ENCODE measurements around the gene SPECC1.
"Not testable (repeated sequence)": the region's sequence is repeated elsewhere in the genome, so short reads cannot be mapped to it uniquely, and the experiment has no call there.

The SPECC1 gene, protein sequence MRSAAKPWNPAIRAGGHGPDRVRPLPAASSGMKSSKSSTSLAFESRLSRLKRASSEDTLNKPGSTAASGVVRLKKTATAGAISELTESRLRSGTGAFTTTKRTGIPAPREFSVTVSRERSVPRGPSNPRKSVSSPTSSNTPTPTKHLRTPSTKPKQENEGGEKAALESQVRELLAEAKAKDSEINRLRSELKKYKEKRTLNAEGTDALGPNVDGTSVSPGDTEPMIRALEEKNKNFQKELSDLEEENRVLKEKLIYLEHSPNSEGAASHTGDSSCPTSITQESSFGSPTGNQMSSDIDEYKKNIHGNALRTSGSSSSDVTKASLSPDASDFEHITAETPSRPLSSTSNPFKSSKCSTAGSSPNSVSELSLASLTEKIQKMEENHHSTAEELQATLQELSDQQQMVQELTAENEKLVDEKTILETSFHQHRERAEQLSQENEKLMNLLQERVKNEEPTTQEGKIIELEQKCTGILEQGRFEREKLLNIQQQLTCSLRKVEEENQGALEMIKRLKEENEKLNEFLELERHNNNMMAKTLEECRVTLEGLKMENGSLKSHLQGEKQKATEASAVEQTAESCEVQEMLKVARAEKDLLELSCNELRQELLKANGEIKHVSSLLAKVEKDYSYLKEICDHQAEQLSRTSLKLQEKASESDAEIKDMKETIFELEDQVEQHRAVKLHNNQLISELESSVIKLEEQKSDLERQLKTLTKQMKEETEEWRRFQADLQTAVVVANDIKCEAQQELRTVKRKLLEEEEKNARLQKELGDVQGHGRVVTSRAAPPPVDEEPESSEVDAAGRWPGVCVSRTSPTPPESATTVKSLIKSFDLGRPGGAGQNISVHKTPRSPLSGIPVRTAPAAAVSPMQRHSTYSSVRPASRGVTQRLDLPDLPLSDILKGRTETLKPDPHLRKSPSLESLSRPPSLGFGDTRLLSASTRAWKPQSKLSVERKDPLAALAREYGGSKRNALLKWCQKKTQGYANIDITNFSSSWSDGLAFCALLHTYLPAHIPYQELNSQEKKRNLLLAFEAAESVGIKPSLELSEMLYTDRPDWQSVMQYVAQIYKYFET

DNA sequence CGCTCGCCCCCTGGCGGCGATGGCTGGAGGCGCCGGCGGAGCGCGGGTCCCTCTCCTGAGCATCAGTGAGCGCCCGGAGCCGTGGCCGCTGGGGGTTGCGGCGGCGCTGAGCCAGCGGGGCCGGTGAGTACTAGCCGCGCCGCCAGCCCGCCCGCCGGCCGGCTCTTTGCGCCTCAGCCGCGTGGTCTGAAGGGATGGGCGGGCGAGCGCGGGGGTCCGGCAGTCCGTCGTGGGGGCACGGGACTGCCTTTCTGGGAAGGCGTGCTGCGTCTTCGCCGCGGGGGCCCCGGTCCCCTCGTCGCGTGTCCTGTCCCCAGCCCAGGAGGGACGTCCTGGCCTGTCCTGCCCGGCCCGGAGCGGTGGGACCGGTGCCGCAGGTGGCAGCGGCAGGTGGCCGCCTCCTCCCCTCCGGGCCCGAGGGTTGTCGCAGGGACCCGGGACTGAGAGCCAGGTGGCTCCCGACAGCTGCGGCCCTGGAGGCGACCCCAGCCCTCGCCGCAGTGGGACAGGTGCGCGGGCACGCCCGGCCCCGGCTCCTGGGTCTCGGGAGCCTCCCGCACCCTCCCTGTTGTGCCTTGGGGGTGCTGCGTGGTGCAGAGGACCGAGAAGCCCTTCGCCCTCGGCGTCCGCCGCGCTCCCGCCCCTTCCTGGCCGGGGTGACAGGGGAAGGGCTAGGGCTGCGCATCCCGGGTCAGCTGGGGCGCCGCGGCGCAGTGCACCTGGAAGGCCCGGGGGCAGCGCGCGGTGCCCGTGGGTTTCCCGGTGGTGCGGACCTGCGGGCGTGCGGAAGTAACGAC, at the start of gene SPECC1:
SPECC1 (plus strand) TSS at position 58 of the 797 bp plus-strand sequence. CDS start 87,293 bp downstream, outside the sequence.
- DNase-seq (ENCODE audit: low read depth in 2 of 2) = peak; percentile 78 to 80

DNA sequence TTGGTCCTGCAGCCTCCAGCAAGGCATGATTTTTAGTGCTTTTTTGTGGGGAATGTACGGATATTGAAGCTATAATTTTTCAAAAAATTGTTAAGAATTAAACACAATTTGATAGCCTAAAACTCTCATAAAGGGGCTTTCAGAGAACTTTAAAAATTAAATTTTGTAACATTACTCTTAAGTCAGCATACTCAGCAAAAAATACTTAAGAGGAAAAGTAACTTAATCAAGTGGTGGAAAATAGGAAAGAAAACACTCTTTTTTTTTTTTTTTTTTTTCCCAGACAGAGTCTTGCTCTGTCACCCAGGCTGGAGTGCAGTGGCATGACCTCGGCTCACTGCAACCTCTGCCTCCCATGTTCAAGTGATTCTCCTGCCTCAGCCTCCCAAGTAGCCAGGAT, 46.2 kb upstream of the SPECC1 start:
- not testable (repeated sequence) for DNase-seq (ENCODE audit: low read depth in 2 of 2)

DNA sequence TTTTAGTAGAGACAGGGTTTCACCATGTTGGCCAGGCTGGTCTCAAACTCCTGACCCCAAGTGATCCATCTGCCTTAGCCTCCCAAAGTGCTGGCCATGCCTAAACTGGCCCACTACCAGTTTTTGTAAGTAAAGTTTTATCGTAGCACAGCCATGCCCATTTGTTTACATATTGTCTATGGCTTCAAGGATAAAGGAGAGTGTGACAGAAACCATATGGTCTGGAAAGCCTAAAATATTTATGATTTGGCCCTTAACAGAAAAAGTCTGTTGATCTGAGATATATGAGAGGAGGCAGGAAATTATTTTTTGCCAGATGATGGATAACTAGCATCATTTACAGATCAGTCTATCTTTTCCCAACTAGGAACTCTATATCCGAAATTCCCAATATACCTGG, 36.0 kb upstream of the SPECC1 start:
- no peak for DNase-seq (ENCODE audit: low read depth in 2 of 2)

DNA sequence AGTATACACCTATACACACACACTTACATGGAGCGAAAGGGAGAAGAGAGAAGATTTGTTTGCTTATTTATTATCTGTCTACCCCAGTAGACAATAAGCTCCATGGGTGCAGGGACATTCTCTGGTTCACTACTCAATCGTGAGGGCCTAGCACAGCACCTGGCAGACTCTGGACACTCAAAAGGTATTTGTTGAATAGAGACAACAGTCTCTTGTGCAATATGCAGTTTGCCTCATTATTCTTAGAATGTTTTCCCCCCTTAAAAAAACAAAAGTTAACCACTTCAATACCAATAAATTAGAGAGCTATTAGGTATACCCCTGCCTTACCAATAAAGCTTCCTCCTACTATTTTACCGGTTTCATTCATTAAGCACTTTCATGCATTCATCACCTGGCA, 33.6 kb upstream of the SPECC1 start:
- no peak for DNase-seq (ENCODE audit: low read depth in 2 of 2)

DNA sequence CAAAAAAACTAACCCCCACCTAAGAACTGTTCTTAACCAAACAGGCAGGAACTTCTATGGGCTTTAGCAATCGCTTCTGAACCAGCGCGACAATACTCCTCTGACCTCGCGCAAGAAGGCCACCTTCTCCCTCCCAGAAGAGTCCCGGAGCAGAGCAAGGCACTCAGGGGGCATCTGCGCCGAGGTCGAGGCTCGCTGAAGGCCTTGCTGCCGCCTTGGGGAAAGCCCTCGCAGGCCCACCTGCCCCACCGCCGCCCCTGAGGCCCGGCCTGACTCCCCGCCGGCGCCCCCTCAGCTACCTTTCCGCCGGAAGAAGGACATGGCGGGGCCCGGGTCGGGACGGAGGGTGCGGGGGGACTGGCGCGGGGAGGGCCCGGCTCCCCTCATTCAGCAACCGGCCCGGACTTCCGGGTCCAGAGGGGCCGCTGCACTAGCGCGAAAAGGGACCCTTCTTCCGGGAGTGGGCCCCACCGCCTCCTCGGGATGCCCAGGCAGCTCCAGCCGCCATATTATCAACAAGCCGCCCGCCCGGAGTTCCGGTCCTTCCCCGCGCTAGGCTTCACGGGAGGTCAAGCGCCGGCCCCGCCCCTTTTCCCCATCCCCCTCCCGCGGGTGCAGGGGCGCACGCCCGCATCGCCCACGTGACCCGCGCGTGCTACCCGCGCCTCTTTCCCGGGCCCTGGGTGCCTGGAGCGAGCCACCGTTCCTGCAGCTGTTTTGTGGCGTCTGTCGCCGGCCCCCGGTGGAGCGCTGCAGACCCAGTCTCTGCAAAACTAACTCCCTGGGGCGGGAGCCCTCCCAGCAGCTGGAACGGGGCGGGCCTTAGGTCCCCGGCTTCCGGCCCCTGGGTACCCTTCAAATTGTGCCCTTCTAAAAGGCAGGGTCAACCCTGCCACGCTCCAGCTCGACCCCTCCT, 31.6 kb upstream of the SPECC1 start, which contains the start of gene AKAP10:
AKAP10 (minus strand) TSS at position 536 of the 916 bp plus-strand sequence; CDS start at position 387, 149 bp downstream.
- DNase-seq (ENCODE audit: low read depth in 2 of 2) = peak; percentile 96 to 97

DNA sequence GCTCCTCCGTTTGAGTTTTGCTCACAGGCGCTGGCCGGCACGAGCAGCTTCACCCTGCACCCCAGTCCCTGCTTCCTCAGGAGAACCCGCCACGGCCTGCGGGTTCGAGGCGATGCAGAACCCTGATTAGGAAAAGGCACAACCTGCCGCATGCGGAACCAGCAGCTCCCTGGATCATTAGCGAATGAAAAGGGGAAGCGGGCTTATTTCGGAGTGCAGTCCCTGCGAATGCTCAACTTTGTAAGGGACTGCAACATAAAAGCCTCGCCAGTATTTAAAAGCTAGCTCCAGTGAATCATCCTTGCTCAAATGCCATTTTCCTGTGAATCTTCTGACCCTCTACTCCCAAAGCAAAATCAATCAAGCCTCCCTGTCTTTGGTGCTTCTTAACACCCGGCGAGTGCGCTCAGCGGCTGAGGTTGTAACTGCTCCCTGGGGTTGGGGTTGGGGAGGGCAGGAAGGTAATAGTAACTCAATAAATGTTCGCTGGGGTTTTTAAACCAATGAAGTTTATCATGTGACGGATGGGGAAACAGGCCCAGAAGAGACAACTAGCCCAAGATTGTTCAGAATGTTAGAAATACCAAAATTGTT, 30.9 kb upstream of the SPECC1 start:
- peak in 1 of 2 donors; percentile 24 for DNase-seq (ENCODE audit: low read depth in 2 of 2)

DNA sequence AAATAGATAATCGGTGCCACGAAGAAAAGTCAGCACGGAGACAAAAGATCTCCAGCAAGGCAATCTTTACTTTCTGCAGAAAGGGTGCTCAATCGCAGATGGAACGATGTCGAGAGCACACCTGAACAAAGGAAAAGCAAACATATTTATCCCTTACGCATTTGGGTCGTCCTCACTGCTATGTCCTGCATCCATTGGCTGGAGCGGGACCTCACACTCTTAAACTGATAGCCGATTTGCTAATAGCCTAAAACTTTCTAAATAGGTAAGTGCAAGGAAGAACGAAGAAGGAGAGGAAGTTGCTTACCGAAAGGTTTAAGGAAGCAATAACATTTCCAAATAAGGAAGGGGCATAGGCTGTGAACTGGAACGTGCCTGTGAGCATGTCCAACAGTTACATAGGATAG, 30.4 kb upstream of the SPECC1 start:
- no peak for DNase-seq (ENCODE audit: low read depth in 2 of 2)

DNA sequence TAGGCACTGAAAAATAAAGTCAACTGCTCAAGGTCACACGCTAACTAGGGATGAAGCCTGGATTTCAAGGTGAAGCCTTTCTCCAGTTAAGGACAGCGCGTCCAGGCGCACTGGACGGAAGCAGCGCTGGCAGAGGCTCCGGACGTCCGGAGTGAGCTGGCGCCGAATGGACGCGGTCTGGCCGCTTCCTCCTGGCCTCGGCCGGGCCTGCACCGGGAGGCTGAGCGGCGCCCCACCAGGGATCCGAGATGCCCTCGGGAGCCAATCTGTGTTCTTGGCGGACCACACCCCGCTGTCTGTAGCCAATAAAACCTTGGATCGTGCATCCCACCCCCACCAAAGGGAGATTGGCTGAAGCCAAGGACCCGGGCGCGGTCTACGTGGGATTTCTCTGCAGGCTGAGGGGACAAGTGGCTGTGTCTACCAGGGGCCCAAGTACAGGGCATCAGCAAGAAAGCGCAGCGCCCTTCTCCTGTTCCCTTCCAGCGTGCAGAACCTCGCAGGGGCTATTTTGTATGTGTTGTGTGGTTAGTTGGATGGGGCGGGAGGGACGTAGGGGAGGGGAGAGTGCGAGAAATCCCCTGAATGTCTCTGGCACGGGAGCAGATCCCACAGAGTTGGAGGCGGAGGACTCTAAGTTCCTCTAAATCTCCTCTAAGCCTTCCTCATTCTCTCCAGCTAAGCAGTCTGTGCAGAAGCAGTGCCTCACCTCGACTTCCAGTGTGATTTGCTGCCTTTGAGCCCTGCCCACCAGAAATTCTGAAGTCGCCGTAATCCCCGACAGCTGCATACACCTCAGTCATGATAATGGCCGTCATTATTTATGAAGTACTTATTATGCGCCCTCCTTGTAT, 29.0 kb upstream of the SPECC1 start:
- DNase-seq (ENCODE audit: low read depth in 2 of 2) = no peak

DNA sequence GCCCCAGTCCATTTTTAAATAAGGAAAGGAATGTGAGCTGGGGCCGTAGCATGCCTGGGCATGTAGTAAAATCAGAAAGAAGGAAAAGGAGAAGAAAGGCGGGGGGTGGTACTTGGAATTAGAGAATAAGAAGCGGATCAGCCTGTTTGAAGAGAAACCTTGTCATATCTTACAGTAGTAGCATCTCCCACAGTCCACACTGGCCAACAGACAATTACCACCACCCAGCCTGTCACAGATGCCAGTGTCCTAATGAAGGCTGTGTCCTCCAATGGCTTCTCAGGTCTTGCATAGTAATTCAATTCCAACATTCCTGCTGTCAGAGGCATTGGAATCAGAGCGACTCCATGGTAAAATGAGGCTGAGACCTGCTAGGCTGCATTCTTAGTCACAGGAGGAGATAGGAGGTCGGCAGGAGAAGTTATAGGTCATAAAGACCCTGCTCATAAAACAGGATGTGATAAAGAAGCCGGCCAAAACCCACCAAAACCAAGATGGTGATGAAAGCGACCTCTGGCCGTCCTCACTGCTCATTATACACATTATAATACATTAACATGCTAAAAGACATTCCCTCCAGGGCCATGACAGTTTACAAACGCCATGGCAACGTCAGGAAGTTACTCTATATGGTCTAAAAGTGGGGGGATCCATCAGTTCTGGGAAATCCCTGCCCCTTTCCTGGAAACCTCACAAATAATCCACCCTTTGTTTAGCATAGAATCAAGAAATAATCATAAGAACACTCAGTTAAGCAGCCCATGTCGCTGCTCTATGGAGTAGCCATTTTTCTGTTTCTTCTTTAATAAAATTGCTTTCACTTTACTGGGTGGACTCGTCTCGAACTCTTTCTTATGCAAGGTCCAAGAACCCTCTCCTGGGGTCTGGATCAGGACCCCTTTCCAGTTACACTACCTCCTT, 22.0 kb upstream of the SPECC1 start:
- DNase-seq (ENCODE audit: low read depth in 2 of 2) = no peak

DNA sequence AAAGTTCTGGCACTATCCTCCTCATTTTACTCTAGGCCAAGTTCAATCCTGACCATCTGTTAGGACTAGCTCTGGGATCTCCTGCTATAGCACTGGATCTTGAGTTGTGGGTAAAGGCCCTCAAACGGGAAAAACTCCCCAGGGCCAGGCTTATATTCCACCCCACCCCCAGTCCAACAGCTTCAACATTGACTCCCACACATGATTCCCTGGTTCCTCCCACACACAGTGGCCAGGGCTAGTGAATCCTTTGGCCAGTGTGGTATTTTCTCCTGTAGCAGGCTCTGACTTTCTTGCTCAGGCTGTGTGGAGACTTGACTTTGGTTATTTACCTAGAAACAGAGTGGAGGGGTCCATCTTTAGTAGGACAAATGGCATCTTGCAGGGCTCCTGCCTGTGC, 21.3 kb upstream of the SPECC1 start:
- no peak for DNase-seq (ENCODE audit: low read depth in 2 of 2)

DNA sequence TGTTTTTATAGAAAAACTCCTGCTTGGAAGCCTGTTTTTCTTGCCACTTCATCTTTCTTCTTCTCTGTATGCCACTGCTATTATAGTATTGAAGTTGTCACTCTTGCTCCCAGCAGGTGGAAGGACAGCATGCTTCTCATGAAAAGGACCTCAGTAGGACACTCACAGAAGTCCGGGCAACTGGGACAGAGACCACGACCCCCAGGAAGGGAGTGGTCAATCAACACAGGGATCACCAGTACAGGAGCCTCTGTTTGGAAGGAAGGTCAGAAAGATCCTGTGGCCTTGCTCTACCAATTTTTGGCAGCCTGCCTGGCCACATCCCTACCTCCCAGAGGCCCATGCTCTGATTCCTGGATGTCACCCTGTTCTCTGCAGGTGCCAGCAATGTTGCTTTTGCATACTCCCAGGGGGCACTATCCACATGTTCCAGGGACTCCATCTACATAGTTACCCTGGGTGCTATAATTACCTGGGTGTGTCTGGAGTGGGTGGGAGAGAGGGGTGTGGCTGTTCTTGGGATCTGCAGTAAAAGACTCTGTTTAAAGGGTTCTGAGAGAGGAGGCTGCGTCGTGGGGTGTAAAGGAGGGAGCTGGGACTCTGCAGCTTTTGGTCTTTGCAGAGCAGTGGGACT, 17.8 kb upstream of the SPECC1 start:
- DNase-seq (ENCODE audit: low read depth in 2 of 2) = no peak

DNA sequence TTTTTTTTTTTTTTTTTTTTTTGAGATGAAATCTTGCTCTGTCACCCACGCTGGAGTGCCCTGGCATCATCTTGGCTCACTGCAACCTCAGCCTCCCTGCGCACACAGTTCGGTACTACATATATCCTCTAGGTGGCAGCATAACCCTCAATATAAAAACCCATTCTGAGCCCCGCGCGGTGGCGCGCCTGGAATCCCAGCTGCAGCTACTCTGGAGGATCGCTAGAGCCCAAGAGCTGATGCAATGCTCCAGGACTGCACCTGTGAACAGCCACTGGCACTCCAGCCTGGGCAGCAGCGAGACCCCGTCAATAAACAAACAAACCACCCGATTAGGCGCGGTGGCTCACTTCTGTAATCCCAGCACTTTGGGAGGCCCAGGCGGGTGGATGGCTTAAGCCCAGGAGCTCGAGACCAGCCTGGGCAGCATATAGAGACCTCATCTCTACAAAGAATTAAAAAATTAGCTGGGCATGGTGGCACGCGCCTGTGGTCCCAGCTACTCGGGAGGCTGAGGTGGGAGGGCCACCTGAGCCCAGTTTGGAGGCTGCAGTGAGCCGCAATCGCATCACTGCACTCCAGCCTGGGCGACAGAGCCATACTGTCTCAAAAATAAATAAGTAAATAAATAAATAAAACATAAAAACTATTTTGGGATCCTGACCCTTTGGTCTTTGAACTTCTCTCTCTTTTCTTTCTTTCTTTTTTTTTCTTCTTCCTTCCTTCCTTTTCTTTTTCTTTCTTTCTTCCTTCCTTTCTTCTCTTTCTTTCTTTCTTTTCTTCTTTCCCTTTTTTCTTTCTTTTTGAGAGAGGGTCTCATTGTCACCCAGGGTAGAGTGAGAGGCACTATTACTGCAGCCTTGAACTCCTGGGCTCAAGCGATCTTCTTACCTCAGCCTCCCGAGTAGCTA, 16.1 kb upstream of the SPECC1 start:
- DNase-seq (ENCODE audit: low read depth in 2 of 2) = peak; percentile 65 to 71

DNA sequence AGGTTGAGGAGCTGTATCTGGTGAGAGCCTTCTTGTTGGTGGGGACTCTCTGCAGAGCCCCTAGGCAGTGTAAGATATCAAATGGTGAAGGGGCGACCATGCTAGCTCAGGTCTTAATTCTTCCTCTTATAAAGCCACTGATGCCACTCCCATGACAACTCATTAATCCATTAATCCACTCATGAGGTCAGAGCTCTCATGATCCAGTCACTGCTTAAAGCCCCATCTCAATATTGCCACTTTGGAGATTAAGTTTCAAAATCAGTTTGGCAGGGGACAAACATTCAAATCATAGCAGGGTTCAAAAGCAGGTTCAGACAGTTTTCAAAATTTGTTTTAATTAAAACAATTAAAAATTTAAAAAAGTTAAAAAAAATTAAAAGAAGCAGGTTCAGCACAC, 13.1 kb upstream of the SPECC1 start:
- DNase-seq (ENCODE audit: low read depth in 2 of 2) = no peak

DNA sequence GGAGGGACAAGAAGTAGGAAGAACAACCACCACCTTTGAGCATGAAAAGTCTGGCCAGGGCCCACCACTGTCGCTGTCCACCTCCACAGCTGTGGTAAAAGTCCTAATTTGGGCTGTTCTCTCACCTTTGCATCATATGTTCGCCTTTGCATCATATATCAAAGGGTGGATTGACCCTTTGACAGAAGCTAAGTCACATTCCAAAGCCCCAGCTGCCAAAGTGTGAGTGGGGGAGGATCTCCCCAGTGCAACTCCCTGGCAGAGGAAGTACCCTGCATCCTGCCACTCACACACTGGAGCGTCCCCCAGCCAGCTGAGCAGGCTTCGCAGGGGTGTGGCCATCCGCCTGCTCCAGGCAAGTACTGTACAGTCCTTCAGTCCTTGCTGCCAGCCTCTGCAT, 12.7 kb upstream of the SPECC1 start:
- DNase-seq (ENCODE audit: low read depth in 2 of 2) = no peak

DNA sequence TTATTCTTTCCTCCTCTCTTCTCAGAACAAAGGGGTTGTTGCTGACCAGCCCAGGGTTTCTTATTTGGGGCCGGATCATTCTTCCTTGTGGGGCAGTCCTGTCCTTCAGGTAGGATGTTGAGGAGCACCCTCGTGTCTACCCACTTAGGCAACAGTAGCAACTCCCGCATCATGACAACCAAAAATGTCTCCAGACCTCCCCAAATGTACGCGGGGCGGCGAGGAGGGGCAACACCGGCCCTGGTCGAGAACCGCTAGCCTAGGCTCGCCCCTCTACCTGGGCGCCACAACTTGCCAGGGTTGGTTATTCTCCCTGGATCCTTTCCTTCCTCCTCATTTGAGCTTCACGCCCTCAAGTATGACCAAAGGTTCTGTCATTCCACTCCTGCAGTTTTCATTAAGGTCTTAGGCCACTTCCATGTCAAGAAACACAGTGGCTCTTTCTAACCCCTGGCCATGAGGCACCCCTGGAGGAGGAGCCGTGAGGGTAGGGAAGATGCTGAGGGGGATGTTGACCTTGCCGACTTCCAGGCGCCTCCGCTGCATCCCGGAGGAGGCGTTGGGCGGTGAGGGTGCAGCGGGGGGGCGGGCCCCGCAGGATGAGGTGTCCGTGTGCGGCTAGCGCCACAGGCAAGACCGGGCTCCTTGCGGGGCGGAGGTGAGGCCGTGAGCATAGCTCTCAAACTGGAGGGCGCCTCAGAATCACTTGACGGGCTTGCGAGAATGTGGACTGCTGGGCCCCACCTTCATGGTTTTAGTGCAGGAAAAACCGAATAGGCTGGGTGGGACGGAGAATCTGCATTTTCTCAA, 712 bp upstream of the SPECC1 start:
- no peak for DNase-seq (ENCODE audit: low read depth in 2 of 2)

DNA sequence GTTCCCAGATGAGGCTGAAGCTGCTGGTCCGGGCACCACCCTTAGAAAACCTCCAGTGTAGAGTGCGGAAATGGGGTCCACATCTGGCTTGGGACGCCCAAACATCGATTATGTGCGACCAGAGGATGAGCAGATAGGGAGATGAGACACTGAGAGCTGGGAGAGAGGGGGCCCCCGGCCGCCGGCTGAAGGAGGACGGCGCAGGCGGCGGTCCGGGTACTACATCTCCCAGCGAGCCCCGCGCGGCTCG, 182 bp upstream of the SPECC1 start:
- no peak for DNase-seq (ENCODE audit: low read depth in 2 of 2)

Data from stimulated activated CD4-positive, alpha-beta T cell treated with anti-CD3 and anti-CD28 coated beads, Interleukin-4, amount 100 ng/mL, for 48 hours (primary cell).